Choroid plexus epithelial cell (primary cell): ENCODE measurements around the gene GNAZ.

Experiments
- DNase-seq: peaks from one replicate; pipeline ENCODE4 v3.0.0-alpha.2; 2010; ENCODE audit warnings: low read depth
- H3K4me3 ChIP-seq: 2 replicates; pipeline ENCODE4 v1.5.1; 2011; ENCODE audit warnings: low read depth, mild to moderate bottlenecking, control low read depth, low read length, moderate library complexity
- CTCF ChIP-seq: conservative IDR thresholded peaks from 2 replicates; pipeline ENCODE4 v1.5.1; 2011; ENCODE audit warnings: low read depth, mild to moderate bottlenecking, control low read depth, inconsistent platforms, low read length, moderate library complexity

The GNAZ gene

GRCh38 chr22:23071230-23072076 is 1.1 kb downstream of the GNAZ start:
- no peak for DNase-seq
- H3K4me3 ChIP-seq = no peak overlapping the region
- TF ChIP-seq CTCF = no peak

- TF ChIP-seq CTCF = no peak
- no peak for DNase-seq
- H3K4me3 ChIP-seq = no peak overlapping the region
Measured at GRCh38 chr22:23072077-23072910, 2.0 kb downstream of the GNAZ start.

GRCh38 chr22:23072911-23073491 is 2.7 kb downstream of the GNAZ start:
- H3K4me3 ChIP-seq = no peak overlapping the region
- TF ChIP-seq CTCF = no peak
- DNase-seq = peak; percentile 4

- no peak overlapping the region for H3K4me3 ChIP-seq
- DNase-seq = no peak
- no peak for TF ChIP-seq CTCF
Measured at GRCh38 chr22:23073526-23074229, 3.4 kb downstream of the GNAZ start.

GRCh38 chr22:23074451-23074850 is 4.1 kb downstream of the GNAZ start:
- H3K4me3 ChIP-seq = no peak overlapping the region
- no peak for DNase-seq
- TF ChIP-seq CTCF = no peak

- TF ChIP-seq CTCF = no peak
- H3K4me3 ChIP-seq = no peak overlapping the region
- no peak for DNase-seq
Measured at GRCh38 chr22:23075050-23075449, 4.7 kb downstream of the GNAZ start.
